ENCODE data around the gene TGFB1. TPM values are rescaled to one million over a fixed set of nuclear protein-coding genes. Genes with fewer than 3 reads are reported as not detected.

The TGFB1 gene
- total and polyA plus RNA-seq, 9 of the 15 experiments (the other 6 are each of a cell fraction or from before 2014, with no cell fraction given) = 0.24 to 159 (median 17.2) TPM

- no peak for TF ChIP-seq CLOCK (CRISPR knock-in tag; IDR thresholded peaks at IDR 0.05; ENCODE audit: borderline replicate concordance)
- TF ChIP-seq STAT6 (CRISPR knock-in tag; IDR thresholded peaks at IDR 0.05) = no peak
- peak; percentile 66; the same call in 1 of the 2 replicates for TF ChIP-seq SREBF1 (IDR thresholded peaks at IDR 0.05; ENCODE audit: borderline replicate concordance, low read depth, low read length)
- TF ChIP-seq IRF9 (tag; IDR thresholded peaks at IDR 0.05) = no peak
- TF ChIP-seq MYC (IDR thresholded peaks at IDR 0.05; ENCODE audit: low read depth, low read length) = peak; percentile 66; the same call in 1 of the 2 replicates
- TF ChIP-seq MYC (CRISPR knock-in tag; IDR thresholded peaks at IDR 0.05; ENCODE audit: borderline replicate concordance, low read depth) = no peak
- 0 out of 2 replicates have a peak, but pooled peaks have one; percentile 4 for TF ChIP-seq ZBTB12 (CRISPR knock-in tag; IDR thresholded peaks at IDR 0.05)
- 0 out of 2 replicates have a peak, but pooled peaks have one; percentile 32 for TF ChIP-seq ZNF766 (CRISPR knock-in tag; conservative IDR thresholded peaks at IDR 0.05)
- no peak for TF ChIP-seq ZNF830 (CRISPR knock-in tag; IDR thresholded peaks at IDR 0.05)
- peak; percentile 85 to 94 for TF ChIP-seq CSDE1 (IDR thresholded peaks at IDR 0.05)
- TF ChIP-seq AFF1 (IDR thresholded peaks at IDR 0.05; ENCODE audit: low read depth in 1 of 2, partially characterized antibody in 2 of 2) = peak in 1 of 2 experiments; percentile 32
- no peak for TF ChIP-seq ETS2 (tag; IDR thresholded peaks at IDR 0.05; ENCODE audit: borderline replicate concordance, poor library complexity, severe bottlenecking)
- TF ChIP-seq TAF9B (IDR thresholded peaks at IDR 0.05; ENCODE audit: partially characterized antibody) = no peak
Observed at GRCh38 chr19:41363753-41364523, 10.2 kb upstream of the TGFB1 start, which contains the start of gene B9D2 (continued).
